Non-pigmented ciliary epithelial cell (primary cell): ENCODE data around the gene SLC25A21.
A peak's percentile ranks its signal among the peaks of the same experiment; 100 is the strongest.
"Not testable (repeated sequence)": the region's sequence is repeated elsewhere in the genome, so short reads cannot be mapped to it uniquely, and the experiment has no call there.

Experiments
- DNase-seq: peaks from one replicate; pipeline ENCODE4 v3.0.0-alpha.2; 2010; ENCODE audit warnings: low read depth

The SLC25A21 gene

GRCh38 chr14:36820901-36821300 is 351.5 kb downstream of the SLC25A21 start:
- no peak for DNase-seq

- no peak for DNase-seq
These were observed 352.2 kb downstream of the SLC25A21 start for GRCh38 chr14:36820111-36820709.

- peak; percentile 23 for DNase-seq
These were observed 353.5 kb downstream of the SLC25A21 start for GRCh38 chr14:36818794-36819384.

GRCh38 chr14:36818246-36818645 is 354.2 kb downstream of the SLC25A21 start:
- DNase-seq = no peak

GRCh38 chr14:36817071-36817930 is 355.1 kb downstream of the SLC25A21 start:
- DNase-seq = no peak

GRCh38 chr14:36816481-36816880 is 355.9 kb downstream of the SLC25A21 start:
- DNase-seq = no peak

- not testable (repeated sequence) for DNase-seq
These were observed 357.6 kb downstream of the SLC25A21 start for GRCh38 chr14:36814783-36815182.

GRCh38 chr14:36810209-36810608 is 362.2 kb downstream of the SLC25A21 start:
- no peak for DNase-seq

- no peak for DNase-seq
These were observed 364.7 kb downstream of the SLC25A21 start for GRCh38 chr14:36807727-36808126.

- no peak for DNase-seq
These were observed 367.3 kb downstream of the SLC25A21 start for GRCh38 chr14:36805131-36805559.

GRCh38 chr14:36797634-36798033 is 374.8 kb downstream of the SLC25A21 start:
- DNase-seq = no peak

GRCh38 chr14:36791402-36791801 is 381.0 kb downstream of the SLC25A21 start:
- no peak for DNase-seq

- DNase-seq = no peak
These were observed 386.9 kb downstream of the SLC25A21 start for GRCh38 chr14:36785511-36785910.

GRCh38 chr14:36784541-36784940 is 387.9 kb downstream of the SLC25A21 start:
- no peak for DNase-seq

GRCh38 chr14:36781897-36782296 is 390.5 kb downstream of the SLC25A21 start:
- DNase-seq = no peak

GRCh38 chr14:36773558-36773957 is 398.8 kb downstream of the SLC25A21 start:
- peak; percentile 23 for DNase-seq

GRCh38 chr14:36773136-36773540 is 399.3 kb downstream of the SLC25A21 start:
- peak; percentile 6 for DNase-seq

GRCh38 chr14:36771028-36771640 is 401.3 kb downstream of the SLC25A21 start:
- DNase-seq = no peak

GRCh38 chr14:36768638-36769337 is 403.6 kb downstream of the SLC25A21 start:
- no peak for DNase-seq

- no peak for DNase-seq
These were observed 404.7 kb downstream of the SLC25A21 start for GRCh38 chr14:36767603-36768281.

GRCh38 chr14:36766974-36767373 is 405.4 kb downstream of the SLC25A21 start:
- DNase-seq = no peak
